Fibroblast of peridontal ligament (primary cell): ENCODE measurements around the gene BZW1.
A peak's percentile ranks its signal among the peaks of the same experiment; 100 is the strongest.

Experiments
- DNase-seq: peaks from one replicate; pipeline ENCODE4 v3.0.0-alpha.2; 2010; ENCODE audit errors: extremely low read depth

The BZW1 gene

DNA sequence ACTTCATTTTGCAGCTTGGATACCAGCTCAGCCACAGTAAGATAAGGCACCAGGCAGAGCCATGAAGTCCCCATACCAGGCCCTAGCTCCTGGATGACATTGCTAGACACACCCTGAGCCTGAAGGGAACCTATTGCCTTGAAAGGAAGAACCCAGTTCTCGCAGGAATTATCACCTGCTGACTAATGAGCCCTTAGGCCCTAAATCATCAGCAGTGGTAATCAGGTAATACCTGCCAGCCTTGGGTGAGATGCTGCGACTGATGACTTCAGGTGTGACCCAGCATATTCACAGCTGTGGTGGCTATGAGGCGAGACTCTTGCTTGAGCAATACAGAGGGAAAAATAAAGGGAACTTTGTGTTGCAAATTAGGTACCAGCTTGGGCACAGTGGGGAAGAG is 27.8 kb downstream of the BZW1 start:
- DNase-seq = no peak

DNA sequence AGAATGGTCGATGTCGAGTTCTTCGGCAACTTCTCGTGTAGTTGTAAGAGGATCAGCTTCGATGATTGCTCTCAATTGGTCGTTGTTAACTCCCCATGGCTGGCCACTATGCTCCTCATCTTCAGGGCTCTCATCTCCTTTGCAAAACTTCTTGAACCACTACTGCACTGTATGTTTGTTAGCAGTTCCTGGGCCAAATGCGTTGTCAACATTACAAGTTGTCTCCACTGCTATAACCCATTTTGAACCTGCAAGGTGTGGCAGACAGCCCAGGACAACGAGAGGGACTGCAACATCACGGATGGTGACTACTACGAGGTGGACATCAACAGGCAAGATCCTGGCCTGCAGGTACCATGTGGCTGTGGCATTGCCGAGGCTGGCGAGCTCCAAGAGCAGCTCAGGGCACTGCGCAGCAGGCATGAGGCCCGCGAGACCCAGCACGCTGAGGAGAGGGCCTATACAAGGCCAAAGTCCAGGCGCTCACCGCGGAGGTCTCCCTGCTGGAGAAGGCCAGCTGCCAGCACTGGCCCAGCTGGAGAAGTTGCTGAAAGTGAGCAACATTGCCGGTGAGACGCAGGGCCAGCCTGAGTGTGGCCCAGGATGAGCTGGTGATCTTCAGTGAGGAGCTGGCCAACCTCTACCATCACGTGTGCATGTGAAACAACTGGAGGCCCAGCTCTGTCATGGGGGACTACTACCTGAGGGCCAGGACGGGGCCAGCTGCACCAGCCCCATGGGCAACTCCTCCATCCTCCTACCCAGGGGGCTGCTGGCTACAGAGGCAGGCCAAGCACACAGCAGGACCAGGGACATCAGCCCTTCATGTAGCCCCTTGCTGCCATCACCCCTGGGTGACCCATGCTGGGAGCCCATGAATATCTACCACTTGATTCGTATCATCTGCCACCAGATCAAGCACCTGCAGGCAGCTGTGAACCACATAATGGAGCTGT is 32.6 kb downstream of the BZW1 start:
- no peak for DNase-seq

DNA sequence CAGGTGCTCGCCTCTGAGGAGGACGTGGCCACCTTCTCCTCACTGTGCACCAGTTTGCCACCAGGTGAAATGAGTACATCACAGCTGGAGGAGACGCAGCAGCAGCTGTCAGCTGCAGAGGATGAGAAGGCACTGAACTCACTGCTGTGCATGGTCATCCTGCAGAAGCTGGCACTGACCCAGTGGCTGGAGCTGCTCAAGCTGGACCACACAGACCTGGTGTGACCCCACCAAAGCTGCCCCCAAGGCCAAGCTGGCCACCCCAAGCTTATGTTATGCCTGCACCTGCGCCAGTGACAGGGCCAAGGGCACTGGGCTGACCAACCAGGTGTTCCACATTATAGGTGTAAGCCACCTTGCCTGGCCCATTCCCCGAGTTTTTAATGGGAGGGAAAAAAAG is 33.5 kb downstream of the BZW1 start:
- no peak for DNase-seq

DNA sequence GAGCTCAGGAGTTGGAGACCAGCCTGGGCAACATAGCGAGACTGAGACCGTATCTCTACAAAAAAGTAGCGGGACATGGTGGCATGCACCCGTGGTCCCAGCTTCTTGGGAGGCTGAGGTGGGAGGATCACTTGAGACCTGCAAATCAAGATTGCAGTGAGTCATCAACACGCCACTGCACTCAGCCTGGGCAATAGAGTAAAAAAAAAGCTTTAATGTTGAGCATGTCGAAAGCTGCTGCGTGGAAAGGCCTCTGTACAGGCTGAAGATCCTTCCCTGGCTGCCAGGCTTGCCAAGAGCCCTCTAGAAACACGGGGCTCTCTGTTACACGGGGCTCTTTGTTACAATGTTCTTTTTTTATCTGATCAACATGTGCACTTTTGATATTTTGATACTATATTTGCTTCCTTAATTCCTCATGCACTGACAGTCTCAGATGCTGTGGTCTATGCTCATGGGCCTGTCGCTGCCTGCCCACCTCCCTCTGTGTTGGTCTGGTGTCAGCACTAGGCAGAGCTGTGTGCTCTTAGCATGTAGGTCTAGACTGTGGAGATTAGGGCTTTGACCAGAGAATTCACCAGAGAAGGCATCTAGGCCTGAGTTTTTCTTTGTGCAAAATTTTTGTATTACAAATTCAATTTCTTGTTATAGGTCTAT is 34.1 kb downstream of the BZW1 start:
- DNase-seq = no peak

DNA sequence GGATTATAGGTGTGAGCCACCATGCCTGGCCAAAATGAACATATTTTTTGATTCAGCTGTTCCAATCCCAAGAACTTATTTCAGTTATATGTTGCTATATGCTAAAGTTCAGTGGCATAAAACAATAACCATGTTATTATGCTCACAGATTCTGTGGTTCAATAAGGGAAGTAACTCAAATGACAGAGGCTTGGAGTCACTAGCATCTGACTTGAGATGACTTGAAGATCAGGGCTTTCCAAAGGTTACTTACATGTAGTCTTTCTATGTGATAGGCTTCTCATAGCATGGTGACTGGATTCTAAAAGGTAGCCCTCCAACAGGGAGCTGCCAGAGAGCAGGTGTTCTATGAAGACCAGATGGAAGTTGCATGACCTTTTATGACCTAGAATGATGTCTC is 35.6 kb downstream of the BZW1 start:
- no peak for DNase-seq

DNA sequence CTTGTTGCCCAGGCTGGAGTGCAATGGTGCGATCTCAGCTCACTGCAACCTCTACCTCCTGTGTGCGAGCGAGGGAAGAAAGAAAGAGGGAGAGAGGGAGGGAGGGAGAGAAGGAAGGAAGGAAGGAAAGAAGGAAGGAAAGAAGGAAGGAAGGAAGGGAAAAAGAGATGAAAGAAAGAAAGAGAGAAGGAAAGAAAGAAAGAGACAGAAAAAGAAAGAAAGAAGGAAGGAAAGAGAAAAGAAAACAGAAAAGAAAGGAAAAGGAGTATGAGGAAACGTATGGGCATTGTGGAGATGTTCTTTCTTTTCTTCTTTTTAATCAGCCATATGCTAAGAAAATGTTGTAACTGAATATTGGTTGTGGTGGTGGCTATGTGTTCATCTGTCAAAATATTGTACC is 36.2 kb downstream of the BZW1 start:
- DNase-seq = no peak

DNA sequence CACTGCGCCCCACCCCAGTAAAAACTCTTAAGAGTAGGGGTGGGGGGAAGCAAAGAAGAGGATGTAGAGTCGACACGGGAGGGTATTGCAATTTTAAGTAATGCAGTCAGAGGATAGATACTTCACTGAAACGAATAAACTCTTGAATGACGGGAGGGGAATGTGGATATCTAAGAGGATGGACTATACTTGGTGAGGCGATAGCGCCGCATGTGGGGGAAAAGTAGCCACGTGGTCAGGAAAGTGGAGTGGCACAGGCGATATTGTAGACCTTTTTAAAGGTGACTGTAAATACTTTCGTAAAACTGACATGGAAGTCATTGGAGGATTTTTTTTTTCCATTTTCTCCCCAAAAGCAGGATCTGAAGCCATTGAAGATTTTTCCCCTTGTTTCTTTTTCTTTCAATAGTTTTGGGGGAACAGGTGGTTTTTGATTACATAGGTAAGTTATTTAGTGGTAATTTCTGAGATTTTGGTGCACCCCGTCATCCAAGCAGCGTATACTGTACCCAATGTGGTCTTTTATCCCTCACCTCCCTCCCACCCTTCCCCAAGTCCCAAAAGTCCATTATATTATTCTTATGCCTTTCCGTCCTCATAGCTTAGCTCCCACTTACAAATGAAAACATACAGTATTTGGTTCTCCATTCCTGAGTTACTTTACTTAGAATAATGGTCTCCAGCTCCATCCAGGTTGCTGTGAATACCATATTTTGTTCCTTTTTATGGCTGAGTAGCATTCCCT is 39.0 kb downstream of the BZW1 start:
- DNase-seq = no peak

DNA sequence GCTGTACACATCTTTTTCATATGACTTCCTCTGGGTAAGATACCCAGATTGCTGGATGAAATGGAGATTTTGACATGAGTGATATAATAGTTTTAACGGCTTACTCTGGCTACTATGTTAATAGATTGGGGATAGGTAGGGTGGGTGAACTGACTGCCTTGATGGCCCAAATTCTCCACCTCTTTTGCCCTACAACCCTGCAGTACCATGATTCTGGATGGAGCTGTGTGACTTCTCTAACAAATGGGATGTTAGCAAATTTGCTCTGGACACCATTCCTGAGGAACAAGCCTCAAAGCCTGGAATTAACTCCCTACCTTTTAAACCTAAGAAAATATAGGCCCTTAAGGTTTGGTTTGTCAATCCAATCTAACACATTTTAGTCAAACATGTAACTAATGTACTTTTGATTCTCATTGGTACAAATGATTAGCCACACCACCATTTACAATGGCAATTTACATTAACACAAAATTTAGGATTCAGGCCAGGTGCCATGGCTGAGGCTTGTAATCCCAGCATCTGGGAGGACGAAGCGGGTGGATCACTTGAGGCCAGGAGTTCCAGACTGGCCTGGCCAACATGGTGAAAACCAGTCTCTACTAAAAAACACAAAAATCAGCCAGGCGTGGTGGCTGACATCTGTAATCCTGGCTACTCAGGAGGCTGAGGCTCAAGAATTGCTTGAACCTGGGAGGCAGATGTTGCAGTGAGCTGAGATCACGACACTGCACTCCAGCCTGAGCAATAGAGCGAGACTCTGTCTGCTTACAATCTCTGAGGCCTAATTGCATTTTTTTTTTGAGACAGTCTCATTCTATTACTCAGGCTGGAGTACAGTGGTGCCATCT is 39.9 kb downstream of the BZW1 start:
- DNase-seq = no peak

DNA sequence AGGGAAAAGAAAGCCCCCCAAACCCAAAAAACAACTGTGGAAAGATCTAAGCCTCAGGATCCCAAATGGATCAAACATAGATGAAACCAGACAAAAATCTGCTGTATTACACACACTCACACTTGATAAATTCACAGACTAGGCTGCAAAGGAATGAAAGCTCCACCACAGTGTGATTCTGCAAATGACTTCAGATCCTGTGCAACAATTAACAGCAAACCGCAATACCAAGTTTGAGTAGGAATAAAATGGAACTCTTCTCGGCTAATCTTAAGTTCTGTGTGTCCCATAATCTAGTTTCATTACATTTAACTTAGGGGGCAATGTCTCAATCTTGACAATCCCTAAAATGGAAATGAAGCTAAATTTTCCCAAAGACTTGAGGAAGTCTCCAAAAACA is 40.9 kb downstream of the BZW1 start:
- no peak for DNase-seq

DNA sequence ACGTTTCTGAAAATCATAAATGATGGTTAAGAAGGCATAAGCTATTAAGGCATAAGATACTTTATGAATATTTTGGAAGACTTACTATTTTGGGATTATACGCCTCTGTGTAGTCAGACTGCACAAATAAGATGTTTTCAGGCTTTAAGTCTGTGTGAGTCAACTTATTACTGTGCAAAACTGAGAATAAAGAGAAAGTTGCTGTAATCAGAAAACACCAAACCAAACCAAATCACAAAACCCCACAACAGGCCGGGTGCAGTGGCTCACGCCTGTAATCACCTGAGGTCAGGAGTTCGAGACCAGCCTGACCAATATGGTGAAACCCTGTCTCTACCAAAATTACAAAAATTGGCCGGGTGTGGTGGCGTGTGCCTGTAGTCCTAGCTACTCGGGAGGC is 45.1 kb downstream of the BZW1 start:
- no peak for DNase-seq

DNA sequence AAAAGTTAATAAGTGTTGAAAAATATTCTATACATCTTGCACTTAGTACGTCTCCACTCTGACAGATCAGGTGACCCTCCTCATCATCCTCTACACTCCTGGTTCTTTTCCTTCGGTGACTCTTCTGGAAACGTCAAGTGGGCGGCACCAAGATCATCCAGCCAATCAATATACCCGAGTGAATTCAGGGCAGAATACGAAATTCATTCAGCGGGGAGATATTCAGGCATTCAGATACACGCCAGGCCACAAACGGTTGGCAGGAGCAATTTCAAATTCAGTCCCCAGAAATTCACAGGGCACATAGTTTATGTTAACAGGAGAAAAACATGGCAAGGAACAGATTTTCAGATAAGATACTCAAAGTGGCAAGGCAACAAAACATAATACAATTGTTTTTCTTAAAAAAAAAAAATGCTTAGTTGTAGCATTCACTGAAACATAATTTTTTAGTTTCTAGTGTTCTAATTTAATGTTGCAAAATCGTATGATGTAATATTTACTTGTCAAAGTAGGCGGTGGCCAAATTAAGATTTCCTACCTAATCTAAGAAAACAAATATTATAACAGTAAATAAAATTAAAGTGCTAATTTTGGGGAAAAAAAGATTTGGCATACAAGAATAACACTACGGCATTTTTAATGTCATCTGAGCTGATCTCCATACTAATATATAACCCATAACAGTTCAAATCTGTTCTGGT is 48.5 kb downstream of the BZW1 start:
- peak; percentile 72 for DNase-seq

DNA sequence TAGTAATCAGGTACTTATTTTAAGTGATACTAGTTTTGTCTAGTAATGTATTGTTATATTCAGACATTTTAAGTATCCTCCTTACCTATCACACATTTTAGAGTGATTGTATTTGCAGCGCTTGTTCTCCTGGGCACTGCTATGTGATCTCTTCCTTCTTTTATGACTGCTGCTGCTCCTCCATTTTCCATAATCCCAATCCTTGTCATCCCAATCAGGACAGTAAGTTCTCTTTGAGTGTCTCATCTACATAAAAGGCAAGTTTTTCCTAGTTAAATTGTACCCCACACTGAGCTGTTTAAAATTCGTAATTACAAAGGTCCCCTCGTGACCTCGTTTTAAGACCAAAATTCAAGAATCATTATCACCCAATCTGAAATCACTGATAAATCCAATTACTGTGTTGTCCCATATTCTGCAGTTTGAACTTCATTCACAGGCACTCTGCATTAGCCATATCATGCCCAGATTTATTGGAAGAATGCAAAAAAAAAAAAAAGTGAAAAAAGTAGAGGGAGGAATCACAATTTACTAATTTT is 50.0 kb downstream of the BZW1 start:
- no peak for DNase-seq

DNA sequence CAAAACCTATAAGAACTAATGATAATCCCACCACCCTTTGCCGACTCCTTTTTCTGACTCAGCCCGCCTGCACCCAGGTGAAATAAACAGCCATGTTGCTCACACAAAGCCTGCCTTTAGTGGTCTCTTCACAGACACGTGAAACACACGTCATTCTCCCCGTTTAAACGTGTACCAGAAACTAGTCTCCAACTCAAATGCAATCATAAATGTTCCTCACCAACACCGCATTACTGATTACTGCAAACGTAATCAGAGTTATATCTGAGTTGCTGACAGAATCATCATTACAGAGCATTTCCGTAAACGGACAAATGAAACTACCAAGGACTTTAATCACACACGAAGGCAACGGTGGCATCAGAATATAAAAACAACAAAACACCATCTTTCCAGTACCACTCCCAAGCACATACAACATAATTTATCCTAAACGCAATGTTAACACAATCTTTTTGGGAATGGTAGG is 50.9 kb downstream of the BZW1 start:
- peak; percentile 78 for DNase-seq

DNA sequence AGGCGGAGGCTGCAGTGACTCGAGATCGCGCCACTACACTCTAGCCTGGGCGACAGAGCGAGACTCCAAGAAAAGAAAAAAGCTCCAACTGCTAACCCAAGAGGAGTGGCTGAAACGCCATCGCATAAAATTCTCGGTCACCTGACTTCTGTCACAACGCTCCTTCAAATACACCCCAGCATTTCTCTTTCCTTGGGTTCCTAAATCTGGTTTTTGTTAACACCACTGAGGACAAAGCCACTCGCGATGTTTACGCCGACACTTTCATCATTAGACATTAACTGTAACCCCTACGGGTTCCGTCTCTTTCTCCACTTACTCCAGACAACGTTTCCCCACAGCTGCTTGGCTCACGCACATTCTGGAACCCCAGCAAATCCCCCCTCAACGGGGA is 52.1 kb downstream of the BZW1 start:
- peak; percentile 63 for DNase-seq

DNA sequence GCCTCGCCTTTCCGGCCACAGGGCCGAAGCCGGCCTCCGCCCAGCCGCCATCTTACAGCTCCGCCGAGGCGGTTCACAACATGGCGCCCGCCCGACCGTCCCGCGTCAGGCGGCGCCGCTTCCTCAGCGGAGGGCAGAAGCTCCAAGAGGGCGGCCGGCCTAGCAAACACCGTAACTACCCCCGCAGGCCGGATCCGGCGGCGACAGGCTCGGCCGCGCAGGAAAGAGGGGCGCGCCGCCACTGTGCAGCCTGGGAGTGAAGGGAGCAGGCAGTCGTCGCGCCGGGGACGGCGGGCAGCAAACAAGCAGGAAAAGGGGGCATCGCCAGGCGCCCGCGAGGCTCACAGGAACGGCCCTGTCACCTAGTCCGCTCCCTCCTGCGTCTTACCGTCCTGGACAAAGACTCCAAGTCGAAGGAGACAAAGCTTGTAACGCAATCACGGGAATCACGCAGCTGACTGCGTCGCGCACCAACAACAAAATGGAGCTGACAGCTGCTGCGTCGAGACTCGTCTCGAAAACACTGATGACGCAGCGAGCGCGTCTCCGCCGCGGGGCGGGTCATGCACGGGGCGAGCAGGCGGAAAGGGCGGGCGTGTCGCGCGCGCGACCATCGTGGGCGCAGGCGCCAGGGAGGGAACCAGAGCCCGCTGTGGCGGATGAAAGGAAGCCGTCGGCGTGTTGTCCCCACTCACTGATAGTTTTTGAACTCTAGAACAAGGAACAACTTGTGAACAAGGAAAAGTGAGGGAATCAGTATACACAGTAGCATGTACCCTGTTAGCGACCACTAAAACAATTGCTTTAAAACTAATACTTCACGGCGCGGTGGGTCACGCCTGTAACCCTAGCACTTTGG is 52.7 kb downstream of the BZW1 start, which contains the start of gene CLK1:
Gene CLK1 (minus strand): TSS at position 483 of the 859 bp plus-strand sequence. CDS start 2,796 bp downstream, outside the sequence.
- DNase-seq = peak; percentile 91

DNA sequence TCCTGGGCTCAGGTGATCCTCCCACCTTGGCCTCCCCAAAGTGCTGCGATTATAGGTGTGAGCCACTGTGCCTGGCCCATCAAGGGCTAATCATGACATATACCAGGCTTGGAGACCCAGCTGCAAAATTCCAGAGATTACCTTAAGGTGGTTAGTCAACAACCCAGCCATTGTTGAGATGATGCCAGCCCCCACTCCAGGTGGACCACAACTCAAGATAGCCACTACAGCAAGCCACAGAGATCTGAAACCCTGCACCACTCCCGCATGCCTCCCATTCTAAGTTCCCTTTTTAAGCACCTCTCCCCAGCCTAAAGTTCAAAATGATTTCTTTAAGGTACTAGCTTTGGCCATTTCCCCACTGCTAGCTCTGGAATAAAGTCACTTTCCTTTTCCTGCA is 57.3 kb downstream of the BZW1 start:
- DNase-seq = no peak

DNA sequence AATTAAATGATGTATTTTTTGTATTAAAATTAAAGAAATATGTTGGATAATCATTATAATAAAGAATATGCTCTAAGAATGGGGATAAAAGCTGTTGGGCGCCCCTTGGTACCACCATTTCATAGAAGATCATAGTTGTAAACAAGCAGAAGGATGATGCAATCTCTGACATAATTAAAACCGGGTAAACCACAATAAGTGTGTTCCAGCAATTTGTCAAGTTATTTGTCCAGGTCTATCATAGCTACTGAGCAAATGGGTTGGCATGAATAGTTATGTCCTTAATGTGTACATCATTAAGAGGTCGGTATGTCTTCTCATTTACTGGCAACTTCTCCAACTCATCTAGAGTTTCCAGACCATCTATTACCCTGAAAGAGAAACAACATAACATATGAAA is 59.4 kb downstream of the BZW1 start:
- no peak for DNase-seq

DNA sequence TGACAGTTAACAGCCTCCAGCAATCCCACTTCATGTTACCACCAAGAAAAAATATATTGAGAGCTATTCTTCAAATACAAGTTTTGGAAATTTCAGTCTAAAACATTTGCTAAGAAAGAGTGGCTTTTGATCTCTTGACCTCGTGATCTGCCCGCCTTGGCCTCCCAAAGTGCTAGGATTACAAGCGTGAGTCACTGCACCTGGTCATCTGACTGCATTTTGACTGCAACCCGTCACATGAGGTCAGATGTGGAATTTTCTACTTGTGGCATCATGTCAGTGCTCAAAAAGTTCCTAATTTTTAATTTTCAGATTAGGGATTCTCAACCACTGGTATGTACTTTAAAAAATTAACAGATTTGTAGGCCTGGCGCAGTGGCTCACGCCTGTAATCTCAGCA is 61.9 kb downstream of the BZW1 start:
- no peak for DNase-seq
